ENCODE data around the gene SH3RF2.

Gene SH3RF2

GRCh38 chr5:145946112-145946861 is 9.9 kb downstream of the SH3RF2 start:
- CTCF ChIA-PET, result interaction anchor here (0.7 to 1.6 kb wide), 3 partner anchors 41 to 102 kb away, joined by 3 to 4 read pairs (median 4); no protein-coding TSS in a partner anchor
- WGBS (ENCODE audit: insufficient coverage), result 100% methylated on average over 2 of the region's 4 CpGs
- POLR2A ChIA-PET, result no interaction called here
- Histone ChIP-seq H3K9me3 (ENCODE audit: control extremely low read depth in 1 of 5, control insufficient read depth in 4 of 5, insufficient read depth in 2 of 5, low read depth in 1 of 5, low read length in 4 of 5) (no peaks in the 10 kb centered on the region), H3K4me3 (ENCODE audit: control insufficient read depth in 1 of 7, extremely low read depth in 1 of 7, insufficient read depth in 4 of 7, low read depth in 2 of 7, low read length in 6 of 7) (no peak overlapping the region), H3K27me3 (replicated peaks in 2 of 5; ENCODE audit: control insufficient read depth in 4 of 5, insufficient read depth in 5 of 5, low read length in 4 of 5) (peaks cover 0 to 58% (median 16%) of the 10 kb centered on the region in 5 experiments), H3K36me3 (ENCODE audit: control insufficient read depth in 4 of 4, insufficient read depth in 4 of 4, low read length in 3 of 4) (no peaks in the 10 kb centered on the region), H3K27ac (ENCODE audit: insufficient read depth in 1 of 2, low read depth in 1 of 2, low read length in 2 of 2, poor library complexity in 1 of 2, severe bottlenecking in 2 of 2) (no peak overlapping the region), H3K4me1 (ENCODE audit: control extremely low read depth in 1 of 4, control insufficient read depth in 4 of 4, insufficient read depth in 4 of 4, low read length in 3 of 4) (peaks cover 0 to 6% (median under 1%) of the 10 kb centered on the region in 4 experiments)
- DNase-seq, result peak in 2 of 3 donors; percentile 41 to 56

- Histone ChIP-seq H3K4me3 (ENCODE audit: control insufficient read depth in 1 of 7, extremely low read depth in 1 of 7, insufficient read depth in 4 of 7, low read depth in 2 of 7, low read length in 6 of 7) (no peak overlapping the region), H3K4me1 (ENCODE audit: control extremely low read depth in 1 of 4, control insufficient read depth in 4 of 4, insufficient read depth in 4 of 4, low read length in 3 of 4) (peaks cover 0 to 5% (median under 1%) of the 10 kb centered on the region in 4 experiments), H3K9me3 (ENCODE audit: control extremely low read depth in 1 of 5, control insufficient read depth in 4 of 5, insufficient read depth in 2 of 5, low read depth in 1 of 5, low read length in 4 of 5) (no peaks in the 10 kb centered on the region), H3K36me3 (ENCODE audit: control insufficient read depth in 4 of 4, insufficient read depth in 4 of 4, low read length in 3 of 4) (no peaks in the 10 kb centered on the region), H3K27me3 (replicated peaks in 2 of 5; ENCODE audit: control insufficient read depth in 4 of 5, insufficient read depth in 5 of 5, low read length in 4 of 5) (peaks cover 0 to 57% (median 21%) of the 10 kb centered on the region in 5 experiments), H3K27ac (ENCODE audit: insufficient read depth in 1 of 2, low read depth in 1 of 2, low read length in 2 of 2, poor library complexity in 1 of 2, severe bottlenecking in 2 of 2) (no peak overlapping the region)
- CTCF ChIA-PET, result interaction anchor here (1.2 kb wide), 1 partner anchor 40 kb away, joined by 3 read pairs; no protein-coding TSS in a partner anchor
- peak in 2 of 3 donors; percentile 38 to 44 for DNase-seq
- POLR2A ChIA-PET, result no interaction called here
Observed at GRCh38 chr5:145947581-145947980, 11.2 kb downstream of the SH3RF2 start.

- Histone ChIP-seq H3K36me3 (ENCODE audit: control insufficient read depth in 4 of 4, insufficient read depth in 4 of 4, low read length in 3 of 4) (no peaks in the 10 kb centered on the region), H3K4me3 (ENCODE audit: control insufficient read depth in 1 of 7, extremely low read depth in 1 of 7, insufficient read depth in 4 of 7, low read depth in 2 of 7, low read length in 6 of 7) (no peak overlapping the region)
Observed at GRCh38 chr5:145948047-145948446, 11.7 kb downstream of the SH3RF2 start.

GRCh38 chr5:145948921-145949320 is 12.5 kb downstream of the SH3RF2 start:
- Histone ChIP-seq H3K27me3 (replicated peaks in 2 of 5; ENCODE audit: control insufficient read depth in 4 of 5, insufficient read depth in 5 of 5, low read length in 4 of 5) (peaks cover 0 to 62% (median 22%) of the 10 kb centered on the region in 5 experiments), H3K27ac (ENCODE audit: insufficient read depth in 1 of 2, low read depth in 1 of 2, low read length in 2 of 2, poor library complexity in 1 of 2, severe bottlenecking in 2 of 2) (no peak overlapping the region), H3K4me1 (ENCODE audit: control extremely low read depth in 1 of 4, control insufficient read depth in 4 of 4, insufficient read depth in 4 of 4, low read length in 3 of 4) (peaks cover 0 to 5% (median under 1%) of the 10 kb centered on the region in 4 experiments), H3K9me3 (ENCODE audit: control extremely low read depth in 1 of 5, control insufficient read depth in 4 of 5, insufficient read depth in 2 of 5, low read depth in 1 of 5, low read length in 4 of 5) (peaks cover 0 to 2% (median 0%) of the 10 kb centered on the region in 5 experiments), H3K36me3 (ENCODE audit: control insufficient read depth in 4 of 4, insufficient read depth in 4 of 4, low read length in 3 of 4) (no peaks in the 10 kb centered on the region), H3K4me3 (ENCODE audit: control insufficient read depth in 1 of 7, extremely low read depth in 1 of 7, insufficient read depth in 4 of 7, low read depth in 2 of 7, low read length in 6 of 7) (no peak overlapping the region)
- CTCF ChIA-PET, result interaction anchor here (1.7 kb wide), 1 partner anchor 9 kb away, joined by 3 read pairs; no protein-coding TSS in a partner anchor
- DNase-seq, result no peak
- 88% methylated on average over 6 of the region's 6 CpGs for WGBS (ENCODE audit: insufficient coverage)
- POLR2A ChIA-PET, result no interaction called here

More at GRCh38 chr5:145948047-145948446, 11.7 kb downstream of the SH3RF2 start:
- Histone ChIP-seq H3K9me3 (ENCODE audit: control extremely low read depth in 1 of 5, control insufficient read depth in 4 of 5, insufficient read depth in 2 of 5, low read depth in 1 of 5, low read length in 4 of 5) (no peaks in the 10 kb centered on the region), H3K27ac (ENCODE audit: insufficient read depth in 1 of 2, low read depth in 1 of 2, low read length in 2 of 2, poor library complexity in 1 of 2, severe bottlenecking in 2 of 2) (no peak overlapping the region), H3K4me1 (ENCODE audit: control extremely low read depth in 1 of 4, control insufficient read depth in 4 of 4, insufficient read depth in 4 of 4, low read length in 3 of 4) (peaks cover 0 to 5% (median under 1%) of the 10 kb centered on the region in 4 experiments), H3K27me3 (replicated peaks in 2 of 5; ENCODE audit: control insufficient read depth in 4 of 5, insufficient read depth in 5 of 5, low read length in 4 of 5) (peaks cover 0 to 60% (median 22%) of the 10 kb centered on the region in 5 experiments)
- WGBS (ENCODE audit: insufficient coverage), result 100% methylated on average over 1 of the region's 3 CpGs
- ChIA-PET CTCF (no interaction called here), POLR2A (no interaction called here)
- no peak for DNase-seq

GRCh38 chr5:145949474-145949873 is 13.1 kb downstream of the SH3RF2 start:
- Histone ChIP-seq H3K9me3 (ENCODE audit: control extremely low read depth in 1 of 5, control insufficient read depth in 4 of 5, insufficient read depth in 2 of 5, low read depth in 1 of 5, low read length in 4 of 5) (peaks cover 0 to 4% (median 0%) of the 10 kb centered on the region in 5 experiments), H3K4me1 (ENCODE audit: control extremely low read depth in 1 of 4, control insufficient read depth in 4 of 4, insufficient read depth in 4 of 4, low read length in 3 of 4) (peaks cover 0 to 5% (median under 1%) of the 10 kb centered on the region in 4 experiments), H3K27ac (ENCODE audit: insufficient read depth in 1 of 2, low read depth in 1 of 2, low read length in 2 of 2, poor library complexity in 1 of 2, severe bottlenecking in 2 of 2) (no peak overlapping the region), H3K4me3 (ENCODE audit: control insufficient read depth in 1 of 7, extremely low read depth in 1 of 7, insufficient read depth in 4 of 7, low read depth in 2 of 7, low read length in 6 of 7) (no peak overlapping the region), H3K36me3 (ENCODE audit: control insufficient read depth in 4 of 4, insufficient read depth in 4 of 4, low read length in 3 of 4) (no peaks in the 10 kb centered on the region), H3K27me3 (replicated peaks in 2 of 5; ENCODE audit: control insufficient read depth in 4 of 5, insufficient read depth in 5 of 5, low read length in 4 of 5) (peaks cover 0 to 63% (median 22%) of the 10 kb centered on the region in 5 experiments)
- ChIA-PET CTCF (interaction anchor here (1.7 kb wide), 1 partner anchor 9 kb away, joined by 3 read pairs; no protein-coding TSS in a partner anchor), POLR2A (no interaction called here)
- DNase-seq, result no peak
- WGBS (ENCODE audit: insufficient coverage), result no CpG with 5 or more reads among the region's 2 CpGs

- Histone ChIP-seq H3K4me3 (ENCODE audit: control insufficient read depth in 1 of 7, extremely low read depth in 1 of 7, insufficient read depth in 4 of 7, low read depth in 2 of 7, low read length in 6 of 7) (no peak overlapping the region), H3K9me3 (ENCODE audit: control extremely low read depth in 1 of 5, control insufficient read depth in 4 of 5, insufficient read depth in 2 of 5, low read depth in 1 of 5, low read length in 4 of 5) (peaks cover 0 to 4% (median 0%) of the 10 kb centered on the region in 5 experiments), H3K27ac (ENCODE audit: insufficient read depth in 1 of 2, low read depth in 1 of 2, low read length in 2 of 2, poor library complexity in 1 of 2, severe bottlenecking in 2 of 2) (no peak overlapping the region), H3K27me3 (replicated peaks in 2 of 5; ENCODE audit: control insufficient read depth in 4 of 5, insufficient read depth in 5 of 5, low read length in 4 of 5) (peaks cover 0 to 56% (median 17%) of the 10 kb centered on the region in 5 experiments), H3K4me1 (ENCODE audit: control extremely low read depth in 1 of 4, control insufficient read depth in 4 of 4, insufficient read depth in 4 of 4, low read length in 3 of 4) (peaks cover 0 to 5% (median under 1%) of the 10 kb centered on the region in 4 experiments), H3K36me3 (ENCODE audit: control insufficient read depth in 4 of 4, insufficient read depth in 4 of 4, low read length in 3 of 4) (no peaks in the 10 kb centered on the region)
- 100% methylated on average over 3 of the region's 3 CpGs for WGBS (ENCODE audit: insufficient coverage)
- DNase-seq, result no peak
- ChIA-PET CTCF (no interaction called here), POLR2A (no interaction called here)
Observed at GRCh38 chr5:145951071-145951470, 14.7 kb downstream of the SH3RF2 start.

GRCh38 chr5:145953202-145953601 is 16.8 kb downstream of the SH3RF2 start:
- ChIA-PET POLR2A (no interaction called here), CTCF (interaction anchor here (1.3 kb wide), 1 partner anchor 33 kb away, joined by 5 read pairs; no protein-coding TSS in a partner anchor)
- no peak overlapping the region for H3K27ac ChIP-seq (ENCODE audit: insufficient read depth in 1 of 2, low read depth in 1 of 2, low read length in 2 of 2, poor library complexity in 1 of 2, severe bottlenecking in 2 of 2)
- H3K4me1 ChIP-seq (ENCODE audit: control extremely low read depth in 1 of 4, control insufficient read depth in 4 of 4, insufficient read depth in 4 of 4, low read length in 3 of 4), result peaks cover 0 to 1% (median 0%) of the 10 kb centered on the region in 4 experiments
- H3K36me3 ChIP-seq (ENCODE audit: control insufficient read depth in 4 of 4, insufficient read depth in 4 of 4, low read length in 3 of 4), result no peaks in the 10 kb centered on the region
- no peak for DNase-seq
- H3K4me3 ChIP-seq (ENCODE audit: control insufficient read depth in 1 of 7, extremely low read depth in 1 of 7, insufficient read depth in 4 of 7, low read depth in 2 of 7, low read length in 6 of 7), result no peak overlapping the region
- H3K27me3 ChIP-seq (replicated peaks in 2 of 5; ENCODE audit: control insufficient read depth in 4 of 5, insufficient read depth in 5 of 5, low read length in 4 of 5), result peaks cover 0 to 50% (median 14%) of the 10 kb centered on the region in 5 experiments
- 74% methylated on average over 2 of the region's 2 CpGs for WGBS (ENCODE audit: insufficient coverage)
- peaks cover 0 to 4% (median 0%) of the 10 kb centered on the region in 5 experiments for H3K9me3 ChIP-seq (ENCODE audit: control extremely low read depth in 1 of 5, control insufficient read depth in 4 of 5, insufficient read depth in 2 of 5, low read depth in 1 of 5, low read length in 4 of 5)
